ENCODE measurements around the gene FGFRL1. TPM values are rescaled to one million over a fixed set of nuclear protein-coding genes. Genes with fewer than 3 reads are reported as not detected.

FGFRL1 gene
- total and polyA plus RNA-seq, 2 of the 13 experiments (the other 11 are each of a cell fraction or from before 2014, with no cell fraction given), result 19.1 to 30.6 TPM

DNA sequence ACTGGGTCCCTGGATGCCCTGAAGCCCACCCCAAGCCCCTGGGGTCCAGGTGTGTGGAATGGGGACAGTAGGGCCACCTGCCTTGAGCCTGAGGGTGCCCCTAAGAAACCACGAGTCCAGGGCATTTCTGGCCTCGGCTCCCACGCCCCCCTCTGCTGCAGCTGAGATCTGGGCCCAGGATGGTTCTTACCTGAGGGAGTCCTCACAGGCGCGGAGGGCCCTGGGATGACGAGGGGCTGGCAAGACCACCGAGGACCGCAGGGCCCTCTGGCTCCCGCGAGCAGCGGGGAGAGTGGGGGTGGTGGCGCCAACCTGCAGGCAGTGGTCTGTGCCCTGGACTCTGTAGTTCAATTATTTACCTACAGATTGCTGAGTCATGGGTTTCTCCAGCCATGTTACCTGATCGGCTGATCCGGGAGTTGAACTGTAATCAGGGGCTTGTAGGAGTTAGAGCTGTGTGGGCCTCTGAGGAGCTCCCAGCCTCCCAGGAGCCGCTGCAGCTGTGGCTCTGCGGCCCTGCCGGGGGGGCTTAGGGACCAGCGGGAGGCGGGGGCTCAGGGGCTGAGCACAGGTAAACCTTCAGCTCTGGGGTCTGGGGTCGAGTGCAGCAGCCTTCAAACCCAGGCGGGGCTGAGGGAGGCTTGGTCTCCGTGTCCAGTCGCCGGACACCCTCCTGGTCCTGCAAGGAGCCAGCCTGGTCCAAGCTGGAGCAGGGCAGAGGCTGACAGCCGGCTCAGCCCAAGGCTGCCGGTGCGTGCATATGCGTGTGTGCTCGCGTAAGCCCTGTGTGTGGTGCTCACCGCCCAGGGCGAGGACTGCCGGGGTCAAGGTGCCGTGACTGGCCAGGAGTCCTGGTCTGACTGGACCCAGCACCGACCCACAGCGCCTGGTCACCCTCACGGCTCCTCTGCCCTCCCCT is 18.1 kb upstream of the FGFRL1 start, which contains the start of gene SLC26A1 (continued):
- TF ChIP-seq KDM1A (CRISPR knock-in tag; IDR thresholded peaks at IDR 0.05), result no peak
- TF ChIP-seq NFIC (IDR thresholded peaks at IDR 0.05; ENCODE audit: low read length), result no peak
- TF ChIP-seq ZNF615 (CRISPR knock-in tag; IDR thresholded peaks at IDR 0.05; ENCODE audit: borderline replicate concordance), result no peak
- no peak for TF ChIP-seq HMGA1 (CRISPR knock-in tag; conservative IDR thresholded peaks at IDR 0.05)
- TF ChIP-seq WIZ (CRISPR knock-in tag; IDR thresholded peaks at IDR 0.05), result no peak; the same call in 1 of the 2 replicates
- TF ChIP-seq ZSCAN31 (CRISPR knock-in tag; IDR thresholded peaks at IDR 0.05; ENCODE audit: low read depth), result no peak; the same call in 1 of the 2 replicates
- TF ChIP-seq MAF1 (CRISPR knock-in tag; IDR thresholded peaks at IDR 0.05; ENCODE audit: borderline replicate concordance), result 0 out of 2 replicates have a peak, but pooled peaks have one; percentile 43
- TF ChIP-seq, protein P1, sequence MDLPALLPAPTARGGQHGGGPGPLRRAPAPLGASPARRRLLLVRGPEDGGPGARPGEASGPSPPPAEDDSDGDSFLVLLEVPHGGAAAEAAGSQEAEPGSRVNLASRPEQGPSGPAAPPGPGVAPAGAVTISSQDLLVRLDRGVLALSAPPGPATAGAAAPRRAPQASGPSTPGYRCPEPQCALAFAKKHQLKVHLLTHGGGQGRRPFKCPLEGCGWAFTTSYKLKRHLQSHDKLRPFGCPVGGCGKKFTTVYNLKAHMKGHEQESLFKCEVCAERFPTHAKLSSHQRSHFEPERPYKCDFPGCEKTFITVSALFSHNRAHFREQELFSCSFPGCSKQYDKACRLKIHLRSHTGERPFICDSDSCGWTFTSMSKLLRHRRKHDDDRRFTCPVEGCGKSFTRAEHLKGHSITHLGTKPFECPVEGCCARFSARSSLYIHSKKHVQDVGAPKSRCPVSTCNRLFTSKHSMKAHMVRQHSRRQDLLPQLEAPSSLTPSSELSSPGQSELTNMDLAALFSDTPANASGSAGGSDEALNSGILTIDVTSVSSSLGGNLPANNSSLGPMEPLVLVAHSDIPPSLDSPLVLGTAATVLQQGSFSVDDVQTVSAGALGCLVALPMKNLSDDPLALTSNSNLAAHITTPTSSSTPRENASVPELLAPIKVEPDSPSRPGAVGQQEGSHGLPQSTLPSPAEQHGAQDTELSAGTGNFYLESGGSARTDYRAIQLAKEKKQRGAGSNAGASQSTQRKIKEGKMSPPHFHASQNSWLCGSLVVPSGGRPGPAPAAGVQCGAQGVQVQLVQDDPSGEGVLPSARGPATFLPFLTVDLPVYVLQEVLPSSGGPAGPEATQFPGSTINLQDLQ (CRISPR knock-in tag; IDR thresholded peaks at IDR 0.05), result 0 out of 2 replicates have a peak, but pooled peaks have one; percentile 42
- no peak for TF ChIP-seq CCAR2 (optimal IDR thresholded peaks at IDR 0.05; ENCODE audit: low read depth, low read length)
- TF ChIP-seq NFYC (CRISPR knock-in tag; IDR thresholded peaks at IDR 0.05), result no peak
- no peak for TF ChIP-seq ZMAT3 (CRISPR knock-in tag; conservative IDR thresholded peaks at IDR 0.05)
- TF ChIP-seq TFDP2 (CRISPR knock-in tag; IDR thresholded peaks at IDR 0.05), result no peak
- no peak; the same call in 1 of the 2 replicates for TF ChIP-seq ZNF749 (CRISPR knock-in tag; IDR thresholded peaks at IDR 0.05; ENCODE audit: borderline replicate concordance)
- no peak for TF ChIP-seq ZBTB8A (CRISPR knock-in tag; IDR thresholded peaks at IDR 0.05; ENCODE audit: borderline replicate concordance, low read depth)
- TF ChIP-seq SIX1 (CRISPR knock-in tag; IDR thresholded peaks at IDR 0.05; ENCODE audit: borderline replicate concordance), result peak; percentile 80; the same call in 1 of the 2 replicates
- TF ChIP-seq, protein P2, sequence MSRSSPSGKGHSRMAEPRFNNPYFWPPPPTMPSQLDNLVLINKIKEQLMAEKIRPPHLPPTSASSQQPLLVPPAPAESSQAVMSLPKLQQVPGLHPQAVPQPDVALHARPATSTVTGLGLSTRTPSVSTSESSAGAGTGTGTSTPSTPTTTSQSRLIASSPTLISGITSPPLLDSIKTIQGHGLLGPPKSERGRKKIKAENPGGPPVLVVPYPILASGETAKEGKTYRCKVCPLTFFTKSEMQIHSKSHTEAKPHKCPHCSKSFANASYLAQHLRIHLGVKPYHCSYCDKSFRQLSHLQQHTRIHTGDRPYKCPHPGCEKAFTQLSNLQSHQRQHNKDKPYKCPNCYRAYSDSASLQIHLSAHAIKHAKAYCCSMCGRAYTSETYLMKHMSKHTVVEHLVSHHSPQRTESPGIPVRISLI (CRISPR knock-in tag; IDR thresholded peaks at IDR 0.05; ENCODE audit: borderline replicate concordance), result no peak
- TF ChIP-seq ZNF609 (CRISPR knock-in tag; IDR thresholded peaks at IDR 0.05; ENCODE audit: borderline replicate concordance), result no peak; the same call in 1 of the 2 replicates
- no peak for TF ChIP-seq ZNF879 (CRISPR knock-in tag; IDR thresholded peaks at IDR 0.05)

Measured in HepG2 (cell line).